ENCODE results near the gene EIF2D.

EIF2D gene

DNA sequence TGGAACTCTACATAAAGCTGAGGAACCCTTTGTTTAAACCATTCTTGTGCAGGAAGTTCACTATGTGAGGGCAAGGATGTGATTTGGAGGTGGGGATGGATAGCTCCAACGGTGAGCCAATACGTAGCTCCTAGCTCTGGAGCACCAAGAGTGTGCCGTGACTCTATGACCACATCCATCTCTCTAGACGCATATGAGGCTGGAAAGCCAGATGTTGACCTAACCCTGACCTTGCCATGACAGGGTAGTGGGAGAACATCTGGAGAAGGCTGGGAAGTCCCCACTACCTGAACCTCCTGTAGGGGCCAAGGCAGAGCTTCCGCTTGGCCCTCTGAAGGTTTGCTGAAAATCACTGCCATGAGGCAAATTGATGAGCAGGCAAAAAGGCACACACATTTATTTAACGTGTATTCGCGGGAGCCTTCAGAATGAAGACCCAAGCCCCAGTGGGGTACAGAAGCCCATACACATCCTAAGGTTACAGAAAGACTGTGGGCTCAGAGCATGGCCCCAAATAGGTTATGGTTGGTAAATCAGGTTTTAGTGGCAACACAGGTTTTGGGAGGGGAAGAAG lies 43.4 kb downstream of the EIF2D start:
- DNase-seq: no peak

DNA sequence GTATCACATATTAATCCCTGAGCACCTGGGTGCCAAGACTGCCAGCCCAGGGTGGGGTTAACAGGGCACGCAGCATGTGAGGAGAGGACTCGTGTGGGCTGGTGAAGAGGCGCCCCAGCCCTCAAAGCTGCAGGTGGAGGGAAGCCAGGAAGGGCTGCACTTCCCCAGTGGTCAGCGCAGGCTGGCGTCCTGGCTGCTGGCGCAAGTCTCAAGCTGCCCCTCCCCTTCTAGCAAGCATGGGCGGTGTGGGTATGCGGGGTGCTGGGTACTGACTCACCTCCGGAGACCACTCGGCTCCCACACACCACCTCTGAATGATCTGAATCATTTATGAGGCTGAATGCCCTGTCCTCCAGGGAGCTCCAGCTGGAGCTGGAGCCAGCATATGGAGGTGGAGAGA lies 44.0 kb downstream of the EIF2D start:
- no peak for DNase-seq

DNA sequence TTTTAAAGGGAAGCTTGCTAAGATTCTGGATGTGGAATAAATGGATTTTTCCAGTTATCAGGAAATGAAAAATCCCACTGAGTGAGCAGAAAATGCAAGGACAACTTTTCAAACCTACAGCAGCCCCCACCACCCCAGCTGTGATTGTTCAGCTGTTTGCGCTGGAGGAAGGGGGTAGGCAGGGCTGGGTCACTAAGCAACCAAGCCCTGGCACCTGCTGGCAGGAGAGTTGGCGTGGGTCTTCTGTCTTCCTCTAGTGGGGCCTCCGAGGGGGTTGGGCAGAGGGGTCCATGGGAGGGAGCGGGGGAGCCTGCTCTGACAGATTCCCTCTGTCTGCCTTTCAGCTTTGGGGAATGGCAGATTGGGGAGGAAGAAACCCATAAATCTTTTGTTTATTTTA lies 45.3 kb downstream of the EIF2D start:
- no peak for DNase-seq

DNA sequence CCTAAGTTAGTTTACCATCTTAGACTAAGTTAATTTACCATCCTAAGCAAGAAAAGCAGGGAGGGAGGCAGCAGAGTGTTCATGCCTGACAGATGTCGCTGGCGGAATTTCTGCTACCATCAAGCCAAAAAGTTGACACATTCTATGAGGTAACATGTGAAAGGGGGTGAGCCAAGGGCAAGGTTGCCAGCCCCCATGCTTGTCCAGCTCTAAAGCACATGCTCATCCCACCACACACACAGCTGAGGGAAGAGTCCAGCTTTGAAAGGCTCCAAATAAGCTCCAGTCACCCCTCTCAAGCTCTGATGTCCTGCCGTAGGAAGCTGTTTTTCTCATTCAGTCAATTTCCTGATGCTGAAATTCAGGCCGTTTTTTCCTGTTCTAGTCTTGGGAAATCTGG lies 46.3 kb downstream of the EIF2D start:
- no peak for DNase-seq

DNA sequence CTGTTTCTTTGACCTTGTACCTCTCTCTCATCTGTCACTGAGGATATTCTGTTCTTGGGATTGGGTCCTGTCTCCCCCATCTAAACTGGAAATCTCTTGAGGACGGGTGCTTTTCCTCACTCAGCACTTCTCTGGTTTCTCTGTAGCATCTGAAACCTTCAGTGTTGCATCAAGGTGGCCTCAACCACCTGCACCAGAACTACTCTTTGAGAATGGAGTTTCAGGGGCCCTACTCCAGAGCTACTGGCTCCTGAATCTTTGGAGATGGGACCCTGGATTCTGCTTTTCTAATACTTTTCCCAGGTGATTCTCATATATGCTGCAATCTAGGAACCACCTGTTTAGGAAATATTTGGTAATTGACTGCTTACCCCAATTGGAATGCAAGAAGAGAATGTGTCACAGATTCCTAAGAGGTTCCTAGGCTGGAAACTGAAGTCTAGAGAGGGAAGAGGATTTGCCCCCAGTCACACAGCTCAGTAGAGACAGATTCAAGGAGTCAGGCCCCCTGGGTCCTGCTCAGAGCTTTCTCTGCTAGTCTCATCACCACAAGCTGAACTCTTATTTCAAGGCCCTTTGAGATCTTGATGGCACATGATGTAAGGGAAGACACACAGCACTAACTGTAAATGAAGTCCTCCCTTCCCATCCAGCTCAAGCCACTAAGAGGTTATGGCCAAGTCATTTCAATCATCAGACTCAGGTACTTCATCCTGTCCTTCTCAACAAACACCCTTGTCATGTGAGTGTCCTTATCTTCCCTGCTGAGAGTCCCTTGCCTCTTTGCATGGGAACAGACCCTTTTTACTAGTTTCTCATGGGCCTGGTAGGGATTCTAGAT lies 48.7 kb downstream of the EIF2D start:
- no peak for DNase-seq

DNA sequence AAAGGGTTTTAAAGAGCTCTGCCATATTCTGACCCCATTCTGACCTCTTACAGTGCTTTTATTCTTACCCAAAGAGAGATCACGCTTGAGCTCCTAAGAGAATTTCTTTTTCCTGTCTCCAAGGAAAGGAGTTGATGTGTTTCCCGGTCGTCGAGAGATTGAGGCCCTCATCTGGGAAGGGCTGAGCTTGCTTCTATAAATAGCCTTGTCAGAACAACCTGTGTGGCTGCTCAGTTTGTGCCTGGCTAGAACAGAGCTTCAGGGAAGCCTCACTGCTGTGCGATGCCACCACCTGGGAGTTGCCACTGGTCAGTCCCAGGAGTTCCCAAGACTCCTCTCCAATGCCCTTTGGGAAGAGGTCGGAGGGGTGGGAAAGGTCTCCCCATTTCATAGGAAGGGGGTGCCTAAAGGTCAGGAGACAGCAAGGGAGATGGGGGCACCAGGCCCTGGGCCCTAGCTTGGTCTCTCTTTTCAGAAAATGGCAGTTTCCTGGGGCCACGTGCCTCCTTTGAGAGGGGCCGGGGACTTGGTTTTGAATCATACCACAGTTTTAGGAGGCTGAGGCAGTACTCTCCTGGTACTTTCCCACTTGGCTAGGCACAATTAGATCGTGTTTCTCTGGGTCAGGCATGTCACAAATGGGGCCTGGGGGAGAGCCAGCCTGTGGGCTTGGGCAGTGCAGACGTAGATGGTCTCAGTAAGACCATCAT lies 52.1 kb downstream of the EIF2D start:
- DNase-seq: no peak

DNA sequence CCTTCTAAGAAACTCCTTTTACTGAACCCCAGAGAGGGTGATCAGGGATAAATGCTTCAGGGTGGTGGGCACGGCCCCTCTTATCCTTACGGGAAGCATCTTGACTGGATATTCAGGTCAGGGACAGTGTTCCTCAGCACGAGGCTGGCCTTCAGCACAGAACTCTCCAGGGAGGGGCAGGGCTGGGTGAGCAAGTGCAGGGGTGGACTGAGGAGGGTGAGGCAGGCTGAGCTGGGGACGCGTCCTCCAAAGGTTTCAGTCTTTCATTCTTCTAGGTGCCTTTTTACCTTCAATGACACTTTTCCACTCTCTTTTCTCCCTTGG lies 52.6 kb downstream of the EIF2D start:
- no peak for DNase-seq

DNA sequence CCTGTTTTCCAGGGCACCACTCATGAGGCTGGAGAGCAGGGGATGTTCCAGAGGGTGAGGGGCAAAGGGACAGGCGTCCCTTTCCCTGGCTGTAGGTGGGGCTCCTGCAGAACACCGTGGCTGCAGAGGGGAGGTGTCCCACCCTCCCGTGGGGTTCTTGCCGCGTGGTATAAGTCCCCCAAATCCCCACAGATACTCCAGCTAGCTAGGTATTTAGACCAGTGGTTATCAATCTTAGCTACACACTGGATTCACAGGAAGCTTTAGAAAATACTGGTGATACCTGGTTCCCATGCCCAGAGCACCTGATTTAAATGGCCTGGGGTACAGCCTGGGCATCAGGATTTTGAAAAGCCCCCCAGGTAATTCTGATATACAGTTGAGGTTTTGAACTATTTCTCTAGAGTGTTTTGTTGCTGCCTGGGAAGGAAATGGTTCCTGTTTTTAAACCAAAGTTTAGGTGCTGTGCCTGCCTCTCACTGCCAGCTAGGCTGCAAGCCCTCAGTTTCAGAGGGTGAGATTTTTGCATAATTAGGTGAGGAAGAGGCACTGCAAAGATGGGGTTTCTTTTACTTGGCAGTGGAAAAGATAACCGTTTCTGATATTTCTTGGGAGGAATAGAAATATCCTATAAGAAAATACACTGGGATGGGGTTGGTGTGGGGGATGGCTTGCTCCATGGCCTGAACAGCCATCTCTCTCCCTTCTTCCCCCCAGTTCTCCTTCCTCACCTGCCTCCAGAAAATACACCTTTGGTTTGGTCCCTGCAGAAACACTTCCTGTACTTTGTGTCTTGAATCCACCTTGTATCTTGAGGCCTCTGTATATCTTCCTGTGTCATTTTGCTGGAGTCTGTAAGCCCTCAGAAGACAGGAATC lies 53.2 kb downstream of the EIF2D start:
- DNase-seq: no peak

DNA sequence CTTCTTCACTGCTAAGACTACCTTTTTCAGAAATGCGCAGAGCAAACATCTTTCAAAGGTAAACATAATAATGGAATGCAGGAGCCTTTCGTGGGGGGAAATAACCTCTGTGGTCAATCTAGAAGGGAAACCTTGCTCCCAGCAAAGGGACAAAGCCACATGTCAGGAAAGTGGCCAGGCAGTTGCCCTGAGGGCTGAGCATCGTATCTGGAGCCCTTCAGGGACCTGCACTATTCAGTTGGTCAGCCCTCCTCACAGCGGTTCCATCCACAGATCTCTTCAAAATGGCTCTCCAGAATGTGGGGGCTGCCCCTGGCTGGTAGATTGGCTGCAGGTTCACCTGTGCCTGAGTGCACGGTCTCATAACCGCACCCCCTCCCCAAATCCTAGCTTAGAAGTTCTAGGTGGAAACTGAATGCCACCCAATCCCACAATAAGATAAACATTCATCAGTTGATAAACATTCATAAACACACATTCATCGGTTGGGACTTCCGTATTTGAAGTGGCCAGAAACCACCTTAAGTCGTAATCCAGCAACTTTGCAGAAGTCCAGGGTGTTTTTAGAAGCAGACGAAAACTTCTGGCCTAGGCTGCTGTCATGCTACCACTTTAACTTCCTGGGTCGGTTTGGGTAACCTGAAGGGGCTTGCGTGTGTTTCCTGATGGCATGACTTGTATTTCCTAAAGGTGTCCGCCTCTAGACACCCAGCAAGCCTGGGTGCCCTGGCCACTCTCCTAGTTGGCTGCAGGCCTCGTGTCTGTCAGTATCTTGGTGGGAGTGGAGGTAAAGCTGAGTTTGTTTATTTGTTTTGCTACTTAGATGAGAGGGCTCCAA lies 54.4 kb downstream of the EIF2D start:
- peak; percentile 27 for DNase-seq

DNA sequence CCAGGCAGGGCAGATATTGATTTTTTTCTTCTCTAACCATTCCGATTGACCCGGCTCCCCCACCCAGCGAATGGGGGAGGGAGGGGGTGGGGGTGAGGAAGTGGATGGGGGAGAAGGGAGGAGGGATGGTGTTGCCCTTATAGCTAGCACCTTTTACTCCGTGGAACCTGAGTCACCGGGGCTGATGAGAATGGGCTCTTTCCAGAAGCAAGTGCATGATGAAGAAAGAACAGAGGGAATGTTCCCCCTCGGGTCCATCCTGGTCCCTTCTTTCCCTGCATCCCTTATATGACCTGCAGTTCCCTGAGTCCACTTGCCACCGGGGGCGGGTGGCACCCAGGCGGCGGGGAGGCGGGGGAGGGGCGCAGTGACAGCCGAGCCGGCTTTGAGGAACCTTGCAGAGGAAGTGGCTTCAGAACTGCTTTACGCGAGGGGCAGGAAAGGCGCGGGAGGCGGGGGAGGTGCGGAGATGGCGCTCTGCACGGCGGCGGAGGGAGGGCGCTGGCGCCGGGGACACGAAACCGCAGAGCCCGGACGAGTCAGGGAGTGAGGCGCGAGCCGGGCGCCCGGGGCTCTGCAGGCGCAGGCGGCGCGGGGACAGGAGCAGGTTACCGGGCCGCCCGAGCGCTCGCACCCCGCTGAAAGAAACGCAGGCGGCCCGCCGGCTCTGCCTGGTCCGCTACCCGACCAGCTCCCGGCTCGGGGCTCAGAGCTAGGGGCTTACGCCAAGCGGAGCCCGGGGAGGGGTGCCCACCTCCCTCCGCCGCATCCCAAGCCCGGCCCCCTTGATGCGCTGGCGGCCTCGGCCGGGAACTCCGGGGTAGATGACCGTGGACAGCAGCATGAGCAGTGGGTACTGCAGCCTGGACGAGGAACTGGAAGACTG lies 55.3 kb downstream of the EIF2D start:
- DNase-seq: peak; percentile 89

DNA sequence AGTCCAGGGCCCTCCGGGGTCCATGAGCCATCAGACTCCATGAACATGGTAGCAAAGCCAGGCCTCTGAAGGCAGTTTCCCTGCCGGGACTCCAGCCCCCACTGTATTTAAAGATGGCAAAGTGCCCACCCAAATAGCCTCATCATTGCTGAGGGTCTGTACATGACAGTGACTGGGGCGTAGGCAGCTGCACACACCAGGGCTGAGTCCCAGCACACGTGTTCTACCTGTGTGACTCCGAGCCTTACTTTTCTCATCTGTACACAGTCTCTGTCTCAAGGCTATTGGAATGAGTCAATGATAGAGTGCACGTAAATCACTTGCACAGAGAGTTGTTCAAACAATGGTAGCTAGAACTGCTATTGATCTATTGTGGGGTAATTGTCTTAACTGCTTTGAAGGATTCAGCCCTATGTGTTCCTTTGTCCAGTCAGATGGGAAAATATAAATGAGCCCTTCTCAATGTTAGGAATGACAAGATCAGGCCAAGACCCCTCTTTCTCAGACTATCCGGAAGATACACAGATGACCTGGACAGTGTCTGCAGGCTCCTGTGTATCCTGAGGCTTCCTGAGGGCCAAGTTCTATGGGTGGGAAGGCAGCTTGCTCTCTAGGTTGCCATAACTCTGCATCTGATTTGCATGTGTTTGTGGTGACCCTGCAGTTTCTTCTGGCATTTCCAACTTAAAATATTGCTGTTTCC lies 56.1 kb downstream of the EIF2D start:
- DNase-seq: no peak

DNA sequence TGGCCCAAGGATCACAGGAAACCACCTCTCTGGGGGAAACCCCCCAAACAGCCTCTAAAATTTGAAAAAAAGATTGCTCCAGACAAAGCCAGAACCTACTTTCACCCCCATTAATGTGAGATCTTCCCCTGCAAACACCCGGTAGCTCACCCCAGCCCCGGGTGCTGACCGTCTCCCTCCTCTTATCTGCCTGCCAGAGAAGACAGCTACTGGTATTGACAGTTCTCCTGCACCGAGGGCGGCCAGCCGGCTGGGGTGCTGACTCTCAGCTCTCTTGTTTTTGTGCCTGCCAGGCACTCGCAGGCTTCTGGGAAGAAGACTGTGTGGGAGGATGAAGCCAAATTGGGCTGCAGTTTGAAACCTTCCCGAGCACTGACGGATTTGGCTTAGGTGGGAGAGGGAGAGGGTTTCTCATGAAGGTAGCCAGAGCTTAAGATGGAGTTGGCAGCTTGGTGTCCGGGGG lies 56.8 kb downstream of the EIF2D start:
- no peak for DNase-seq

DNA sequence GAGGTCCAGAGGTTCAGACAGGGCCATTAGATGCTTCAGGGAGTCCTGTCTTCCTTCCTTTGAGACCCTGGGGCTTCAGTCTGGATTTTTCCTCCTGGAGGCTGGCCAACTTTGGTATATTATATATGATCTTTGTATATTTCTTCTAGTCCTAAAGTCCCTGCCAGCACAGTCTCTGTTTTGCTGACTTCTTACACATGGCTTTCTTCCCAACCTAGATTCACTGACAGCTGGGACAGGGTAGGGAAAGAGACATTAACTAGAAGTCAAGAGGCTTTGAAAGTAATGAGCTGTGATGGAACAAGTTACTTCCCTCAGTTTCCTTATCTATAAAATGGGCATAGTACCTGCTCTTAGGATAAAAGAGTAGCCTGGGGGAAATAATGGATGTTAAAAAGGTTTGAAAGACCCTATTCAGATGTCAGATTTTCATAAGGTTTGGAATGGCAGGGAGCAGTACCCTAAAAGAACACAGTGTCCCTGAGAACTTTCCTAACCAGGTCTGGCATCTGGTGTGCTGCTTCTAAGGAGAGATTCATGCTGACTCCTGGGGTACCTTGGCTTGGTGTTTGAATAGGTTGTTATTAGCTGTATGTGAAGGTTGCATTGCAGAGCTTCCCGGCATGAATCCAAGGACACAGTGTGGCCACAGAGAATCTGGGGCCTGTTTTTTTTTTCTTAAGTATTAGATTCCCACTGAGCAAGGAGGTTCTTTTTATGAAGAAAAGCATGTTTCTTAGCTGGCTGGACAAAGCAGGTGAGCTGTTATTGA lies 57.4 kb downstream of the EIF2D start:
- no peak for DNase-seq

DNA sequence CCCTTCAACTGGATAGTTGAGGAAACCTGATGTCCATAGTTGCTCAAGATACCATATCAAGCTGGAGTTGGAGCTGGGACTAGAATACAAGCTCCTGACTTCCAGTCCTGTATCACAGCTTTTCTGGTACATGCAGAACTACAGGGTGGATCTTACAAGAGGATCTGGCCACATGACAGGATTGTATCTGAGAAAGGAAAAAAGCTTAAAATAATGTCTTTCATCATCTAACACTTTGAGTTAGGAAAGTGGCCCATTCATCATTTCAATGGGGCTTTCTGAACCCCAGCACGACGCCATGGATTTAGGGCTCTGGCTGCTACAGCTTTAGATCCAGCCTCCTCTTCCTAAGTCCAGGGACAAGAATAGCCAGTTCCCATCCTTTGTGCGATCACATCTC lies 58.1 kb downstream of the EIF2D start:
- no peak for DNase-seq

DNA sequence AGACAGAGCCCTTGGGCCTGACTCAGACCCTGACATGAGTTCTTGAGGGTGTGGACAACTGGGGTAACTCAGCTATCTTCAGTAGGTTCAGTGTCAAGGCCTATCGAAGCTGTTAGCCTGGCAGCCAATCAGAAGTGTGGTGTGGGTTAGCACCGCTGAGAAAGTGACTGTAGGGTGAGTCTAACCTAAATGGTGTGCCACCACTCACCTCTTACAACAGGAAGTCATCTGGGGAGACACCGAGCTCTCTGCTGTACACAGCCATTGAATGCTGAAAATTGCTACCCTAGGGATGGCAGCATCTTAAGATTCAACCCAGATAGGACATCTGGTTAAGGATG lies 60.3 kb downstream of the EIF2D start:
- no peak for DNase-seq

DNA sequence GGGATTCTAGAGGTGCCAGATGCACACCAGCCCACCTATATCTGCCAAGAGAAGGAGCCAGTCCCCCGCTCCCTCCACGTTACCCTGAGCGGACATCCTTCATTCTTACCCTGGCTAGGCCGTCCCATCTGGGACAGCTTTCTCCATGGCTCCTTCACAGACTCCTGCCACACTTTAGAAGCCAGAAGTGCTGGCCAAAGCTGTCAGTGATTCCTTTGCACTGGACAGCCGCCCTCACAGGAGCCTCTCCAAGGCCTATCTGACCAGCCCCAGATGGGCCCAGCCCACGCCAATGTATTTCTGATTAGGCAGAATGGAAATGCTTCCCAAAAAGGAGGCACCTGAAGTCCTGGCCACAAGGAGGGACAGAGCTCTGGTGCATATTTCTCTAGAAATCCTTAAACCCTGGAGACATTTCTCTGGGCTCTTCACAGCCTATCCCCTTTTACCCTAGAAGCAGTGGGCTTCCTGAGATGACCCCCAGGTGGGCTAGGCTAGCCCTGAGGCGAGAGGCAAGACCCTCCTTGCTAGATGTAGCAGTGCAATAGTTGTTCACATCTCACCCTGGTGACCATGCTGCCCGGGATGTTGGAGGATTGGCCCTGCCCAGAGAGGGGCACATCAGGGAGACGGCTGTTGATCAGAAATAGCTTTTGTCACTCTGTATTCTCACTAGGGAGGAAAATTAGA lies 60.8 kb downstream of the EIF2D start:
- DNase-seq: no peak

DNA sequence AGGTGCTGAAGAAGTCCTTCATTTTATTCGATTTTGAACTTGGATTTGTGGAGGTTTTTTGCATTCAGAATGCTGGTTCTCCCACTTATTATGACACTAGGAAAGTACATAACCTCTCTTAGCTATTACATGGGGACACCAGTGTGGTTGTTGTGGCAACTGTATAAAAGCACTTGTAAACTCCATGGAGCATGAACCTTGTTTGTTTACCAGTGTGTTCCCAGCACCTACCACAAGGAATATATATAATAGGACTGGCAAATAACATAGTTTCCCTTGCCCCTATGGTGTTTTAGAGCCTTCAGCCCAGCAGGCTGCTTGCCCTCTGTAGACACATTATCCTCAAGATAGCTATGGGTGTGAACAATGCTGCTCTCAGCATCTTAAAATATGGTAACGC lies 61.8 kb downstream of the EIF2D start:
- no peak for DNase-seq

DNA sequence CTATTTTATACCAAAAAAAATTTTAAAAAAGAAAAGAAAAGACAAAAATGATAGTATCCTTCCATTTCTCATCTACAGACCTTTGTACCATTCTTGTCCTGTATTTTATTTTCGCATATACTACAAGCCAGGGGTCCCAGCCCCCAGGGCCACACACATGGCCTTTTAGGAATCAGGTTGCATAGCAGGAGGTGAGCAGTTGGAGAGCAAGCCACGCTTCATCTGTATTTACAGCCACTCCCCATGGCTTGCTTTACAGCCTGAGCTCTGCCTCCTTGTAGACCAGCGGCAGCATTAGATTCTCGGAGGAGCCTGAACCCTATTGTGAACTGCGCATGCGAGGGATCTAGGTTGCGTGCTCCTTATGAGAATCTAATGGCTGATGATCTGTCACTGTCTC lies 65.2 kb downstream of the EIF2D start:
- DNase-seq: no peak

DNA sequence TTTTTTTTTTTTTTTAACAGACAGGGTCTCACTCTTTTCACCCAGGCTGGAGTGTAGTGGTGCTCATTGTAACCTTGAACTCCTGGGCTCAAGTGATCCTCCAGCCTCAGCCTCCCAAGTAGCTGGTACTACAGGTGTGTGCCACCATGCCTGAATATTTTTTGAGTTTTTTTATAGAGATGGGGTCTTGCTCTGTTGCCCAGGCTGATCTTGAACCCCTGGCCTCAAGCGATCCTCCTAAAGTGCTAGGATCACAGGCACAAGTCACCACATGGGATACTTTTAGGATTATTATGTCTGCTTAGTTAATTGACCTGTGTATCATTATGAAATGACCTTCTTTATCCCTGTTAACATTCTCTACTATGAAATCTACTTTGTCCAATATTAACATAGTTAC lies 66.9 kb downstream of the EIF2D start:
- no peak for DNase-seq
